Smooth muscle cell (in vitro differentiated cells): ENCODE results near the gene EPB41L2. TPM values are rescaled to one million over a fixed set of nuclear protein-coding genes. Genes with fewer than 3 reads are reported as not detected.

Experiments
- DNase-seq: peaks from one replicate; lab custom pipeline; 2025; ENCODE audit not compliant: unreplicated experiment; lab: John Stamatoyannopoulos, UW
- H2AFZ ChIP-seq: fragments of 200-600 bp; sonication (generic); 2 replicates; pipeline ENCODE4 v1.6.0; 2016; ENCODE audit warnings: antibody characterized with exemption, low read depth, mild to moderate bottlenecking
- H3F3A ChIP-seq: fragments of 200-600 bp; sonication (generic); 2 replicates; pipeline ENCODE4 v1.6.0; 2017; ENCODE audit warnings: antibody characterized with exemption, low read depth
- H3K27ac ChIP-seq: fragments of 200-600 bp; sonication (generic); 2 replicates; pipeline ENCODE4 v1.5.1; 2016; ENCODE audit warnings: low read depth, mild to moderate bottlenecking
- H3K27me3 ChIP-seq: fragments of 200-600 bp; sonication (generic); 2 replicates; pipeline ENCODE4 v1.6.1; 2016; ENCODE audit warnings: low read depth, mild to moderate bottlenecking
- H3K36me3 ChIP-seq: fragments of 200-600 bp; sonication (generic); 2 replicates; pipeline ENCODE4 v1.5.1; 2016; ENCODE audit warnings: low read depth
- H3K4me1 ChIP-seq: fragments of 200-600 bp; sonication (generic); 2 replicates; pipeline ENCODE4 v1.5.1; 2016; ENCODE audit warnings: low read depth
- H3K4me2 ChIP-seq: fragments of 200-600 bp; sonication (generic); 2 replicates; pipeline ENCODE4 v1.6.0; 2016; ENCODE audit warnings: mild to moderate bottlenecking
- H3K4me3 ChIP-seq: fragments of 200-600 bp; sonication (generic); 2 replicates; pipeline ENCODE4 v1.5.1; 2016; ENCODE audit warnings: mild to moderate bottlenecking
- H3K79me2 ChIP-seq: fragments of 200-600 bp; sonication (generic); 2 replicates; pipeline ENCODE4 v1.6.0; 2016; ENCODE audit warnings: low read depth, mild to moderate bottlenecking
- H3K9ac ChIP-seq: fragments of 200-600 bp; sonication (generic); 2 replicates; pipeline ENCODE4 v1.6.0; 2016; ENCODE audit warnings: low read depth
- H3K9me3 ChIP-seq: fragments of 200-600 bp; sonication (generic); replicated peaks from 2 replicates; pipeline ENCODE4 v1.5.1; 2016; ENCODE audit warnings: low read depth
- H4K20me1 ChIP-seq: fragments of 200-600 bp; sonication (generic); 2 replicates; pipeline ENCODE4 v1.6.0; 2016; ENCODE audit warnings: low read depth
- CTCF ChIP-seq: fragments of 200-600 bp; sonication (generic); IDR thresholded peaks from 2 replicates; pipeline ENCODE4 v1.5.1; 2017; ENCODE audit warnings: borderline replicate concordance, mild to moderate bottlenecking, antibody characterized with exemption; ENCODE audit not compliant: insufficient read depth, poor library complexity, severe bottlenecking
- WGBS: methylation state at CpG from one replicate; pipeline ENCODE4 v1.1.7; 2016; ENCODE audit warnings: low lambda C conversion rate; 5-methylcytosine and 5-hydroxymethylcytosine counted together
- polyA plus RNA-seq: library from polyadenylated mRNA; unstranded; fragments of >200 nt; fragmentation: Nextera tagmentation; extraction: Ambion mirVana; gene quantifications from 2 replicates; pipeline ENCODE4 v1.2.1, GENCODE V29; 2016
- total RNA-seq: library from RNA; depleted of rRNA; stranded (reverse); fragments of >200 nt; gene quantifications from 2 replicates; pipeline ENCODE4 v1.2.3, GENCODE V29; 2014

The EPB41L2 gene
- total and polyA plus RNA-seq, 2 experiments from 2014 or later = 40.2 to 44.6 TPM

- no peaks in the 10 kb centered on the region for H3K27me3 ChIP-seq
- no peaks in the 10 kb centered on the region for H3K79me2 ChIP-seq
- H3K9ac ChIP-seq = no peak overlapping the region
- H3K36me3 ChIP-seq = no peaks in the 10 kb centered on the region
- H4K20me1 ChIP-seq = no peaks in the 10 kb centered on the region
- TF ChIP-seq CTCF = no peak
- peaks cover 7% of the 10 kb centered on the region for H3K4me1 ChIP-seq
- no peak for DNase-seq
- no peaks in the 10 kb centered on the region for H3K9me3 ChIP-seq
- no peak overlapping the region for H3K4me2 ChIP-seq
- H3K27ac ChIP-seq = no peak overlapping the region
- no peak overlapping the region for H3K4me3 ChIP-seq
- 72% methylated on average over 5 of the region's 5 CpGs for WGBS
- H2AFZ ChIP-seq = no peak overlapping the region
- H3F3A ChIP-seq = no peaks in the 10 kb centered on the region
Measured at GRCh38 chr6:130853555-130854183, 209.4 kb downstream of the EPB41L2 start.

GRCh38 chr6:130852844-130853554 lies 210.0 kb downstream of the EPB41L2 start:
- TF ChIP-seq CTCF = no peak
- H2AFZ ChIP-seq = no peak overlapping the region
- H3F3A ChIP-seq = no peaks in the 10 kb centered on the region
- peaks cover 7% of the 10 kb centered on the region for H3K4me1 ChIP-seq
- no peak overlapping the region for H3K4me3 ChIP-seq
- H3K27ac ChIP-seq = no peak overlapping the region
- WGBS = 82% methylated on average over 7 of the region's 7 CpGs
- H4K20me1 ChIP-seq = no peaks in the 10 kb centered on the region
- H3K36me3 ChIP-seq = no peaks in the 10 kb centered on the region
- no peaks in the 10 kb centered on the region for H3K27me3 ChIP-seq
- H3K9me3 ChIP-seq = no peaks in the 10 kb centered on the region
- H3K4me2 ChIP-seq = no peak overlapping the region
- no peak for DNase-seq
- H3K79me2 ChIP-seq = no peaks in the 10 kb centered on the region
- no peak overlapping the region for H3K9ac ChIP-seq

- Histone ChIP-seq H3K4me1 (peaks cover 7% of the 10 kb centered on the region), H2AFZ (no peak overlapping the region), H3F3A (no peaks in the 10 kb centered on the region), H3K27me3 (no peaks in the 10 kb centered on the region), H3K9me3 (no peaks in the 10 kb centered on the region), H3K4me2 (no peak overlapping the region), H3K9ac (no peak overlapping the region), H3K36me3 (no peaks in the 10 kb centered on the region), H4K20me1 (no peaks in the 10 kb centered on the region), H3K4me3 (no peak overlapping the region), H3K27ac (no peak overlapping the region), H3K79me2 (no peaks in the 10 kb centered on the region)
- DNase-seq = no peak
- WGBS = 96% methylated on average over 1 of the region's 1 CpG
- TF ChIP-seq CTCF = no peak
Measured at GRCh38 chr6:130851026-130851425, 212.0 kb downstream of the EPB41L2 start.
